Naive thymus-derived CD8-positive, alpha-beta T cell (primary cell): ENCODE measurements around the gene SH2D3C. TPM values are rescaled to one million over a fixed set of nuclear protein-coding genes. Genes with fewer than 3 reads are reported as not detected.
"Not testable (repeated sequence)": the region's sequence is repeated elsewhere in the genome, so short reads cannot be mapped to it uniquely, and the experiment has no call there.

ENCODE experiments used
- ATAC-seq, 2 donors: fragments of 150-1000 bp; cut with Tn5 transposase in 1 of 2; sonication (Bioruptor Pico), chemical (Tn5 transposase) in 1 of 2; 1 replicate in 1 of 2; 2 replicates in 1 of 2; pipeline ENCODE4 v1.10.0; 2021; ENCODE audit warnings: mild to moderate bottlenecking in 2 of 2, moderate library complexity in 2 of 2
- POLR2A ChIA-PET: fragments of 350-600 bp; sonication (Branson Sonifier 250); formaldehyde crosslinking; loops from one replicate; lab custom pipeline; 2021; ENCODE audit warnings: antibody characterized with exemption; lab: Charles Lee
- DNase-seq, 10 donors: peaks; one replicate each; pipeline versions ENCODE4 v3.0.0 to v3.0.0-alpha.2; 2020 to 2022
- H3K27ac Mint-ChIP-seq, 10 donors: one replicate each; pipeline ENCODE4 v1.8.0; 2020 to 2022; ENCODE audit warnings: mild to moderate bottlenecking in 10 of 10, mixed read lengths in 10 of 10, moderate library complexity in 4 of 10, inconsistent platforms in 1 of 10
- H3K27me3 Mint-ChIP-seq, 5 donors: one replicate each; pipeline ENCODE4 v1.8.0; 2021 to 2022; ENCODE audit warnings: mixed read lengths in 5 of 5
- H3K36me3 Mint-ChIP-seq, 3 donors: one replicate each; pipeline ENCODE4 v1.8.0; 2020 to 2022; ENCODE audit warnings: mixed read lengths in 3 of 3, mild to moderate bottlenecking in 2 of 3, inconsistent platforms in 1 of 3
- H3K4me1 Mint-ChIP-seq, 4 donors: one replicate each; pipeline ENCODE4 v1.8.0; 2021 to 2022; ENCODE audit warnings: mixed read lengths in 4 of 4
- H3K4me3 Mint-ChIP-seq, 10 donors: one replicate each; pipeline ENCODE4 v1.8.0; 2020 to 2022; ENCODE audit warnings: mild to moderate bottlenecking in 10 of 10, mixed read lengths in 10 of 10, moderate library complexity in 6 of 10, inconsistent platforms in 1 of 10
- H3K9me3 Mint-ChIP-seq, 9 donors: one replicate each; pipeline ENCODE4 v1.8.0; 2020 to 2022; ENCODE audit warnings: mixed read lengths in 9 of 9, mild to moderate bottlenecking in 3 of 9, inconsistent platforms in 1 of 9, moderate library complexity in 1 of 9
- polyA plus RNA-seq, 3 donors: library from polyadenylated mRNA; unstranded; fragments of 300-500 nt; fragmentation: Illumina TruSeq; gene quantifications; one replicate each; pipeline ENCODE4 v1.2.3, GENCODE V29; 2021
- total RNA-seq, 8 experiments: library from RNA in 2 of 8; stranded (reverse) in 2 of 8; gene quantifications; one replicate each; pipeline ENCODE4 v1.2.3 and lab custom pipeline; 2021 to 2026

Gene SH2D3C
- total and polyA plus RNA-seq, 5 experiments from 2014 or later = 13.8 to 50.8 (median 42.8) TPM

DNA sequence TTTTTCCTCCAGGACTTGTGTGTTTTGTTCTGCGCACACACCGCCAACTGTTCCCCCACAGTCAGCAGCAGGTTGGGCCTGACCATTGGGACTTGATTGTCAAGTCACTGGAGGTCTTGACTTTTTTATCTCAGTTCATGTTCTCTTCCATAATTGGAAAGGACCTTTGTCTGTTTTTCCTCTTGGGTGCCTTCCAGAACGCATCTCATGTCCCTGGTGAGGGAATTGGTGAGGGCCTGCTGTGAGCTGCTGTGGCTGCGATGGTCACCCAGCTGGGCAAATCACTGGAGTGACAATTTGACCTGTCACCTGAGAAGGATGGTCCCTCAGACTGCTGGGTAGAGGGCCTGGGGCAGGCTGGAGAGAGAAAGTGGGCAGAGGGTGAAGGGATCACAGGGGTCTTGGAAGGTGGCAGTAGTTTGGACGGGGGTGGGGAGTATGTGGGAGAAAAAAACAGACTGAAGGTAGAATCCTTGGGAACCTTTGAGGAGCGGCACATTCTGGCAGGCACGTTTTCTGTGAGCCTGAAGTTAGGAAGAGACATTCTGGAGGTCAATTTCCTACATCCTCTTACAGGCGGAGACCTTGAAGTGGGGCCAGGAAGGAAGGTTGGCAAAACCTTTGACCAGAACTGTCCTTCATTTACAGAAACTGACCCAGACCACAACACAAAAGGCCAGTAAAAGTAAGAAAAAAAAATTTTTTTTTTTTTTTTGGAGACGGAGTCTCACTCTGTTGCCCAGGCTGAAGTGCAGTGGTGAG lies 11.8 kb upstream of the SH2D3C start:
- H3K4me3 Mint-ChIP-seq = peak overlapping the region in 1 of 10 donors; percentile 1
- H3K27ac Mint-ChIP-seq = peak overlapping the region in 7 of 10 donors; percentile 7 to 75 (median 68)
- ATAC-seq (no peak), DNase-seq (no peak)
- POLR2A ChIA-PET = interaction anchor here (0.8 kb wide), 1 partner anchor 14 kb away, joined by 3 read pairs; no protein-coding TSS in a partner anchor
- no peaks in the 10 kb centered on the region for H3K9me3 Mint-ChIP-seq
- no peaks in the 10 kb centered on the region for H3K27me3 Mint-ChIP-seq
- peaks cover 12 to 42% (median 29%) of the 10 kb centered on the region in 4 donors for H3K4me1 Mint-ChIP-seq
- H3K36me3 Mint-ChIP-seq = peaks cover 0 to 62% (median 8%) of the 10 kb centered on the region in 3 donors

DNA sequence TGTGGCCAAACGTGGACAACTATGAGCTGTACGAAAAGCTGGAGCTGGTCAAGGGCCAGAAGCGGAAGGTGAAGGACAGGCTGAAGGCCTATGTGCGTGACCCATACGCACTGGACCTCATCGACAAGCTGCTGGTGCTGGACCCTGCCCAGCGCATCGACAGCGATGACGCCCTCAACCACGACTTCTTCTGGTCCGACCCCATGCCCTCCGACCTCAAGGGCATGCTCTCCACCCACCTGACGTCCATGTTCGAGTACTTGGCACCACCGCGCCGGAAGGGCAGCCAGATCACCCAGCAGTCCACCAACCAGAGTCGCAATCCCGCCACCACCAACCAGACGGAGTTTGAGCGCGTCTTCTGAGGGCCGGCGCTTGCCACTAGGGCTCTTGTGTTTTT lies 10.7 kb upstream of the SH2D3C start:
- ATAC-seq = no peak
- Mint-ChIP-seq H3K36me3 (peaks cover 0 to 62% (median 8%) of the 10 kb centered on the region in 3 donors), H3K4me1 (peaks cover 14 to 49% (median 37%) of the 10 kb centered on the region in 4 donors), H3K4me3 (peak overlapping the region in 2 of 10 donors; percentile 40 to 63), H3K27ac (peak overlapping the region in 4 of 10 donors; percentile 25 to 59 (median 52)), H3K27me3 (no peaks in the 10 kb centered on the region), H3K9me3 (no peaks in the 10 kb centered on the region)
- POLR2A ChIA-PET = interaction anchor here (0.7 to 5.2 kb wide), 2 partner anchors 14 to 126 kb away, joined by 3 to 46 read pairs; partner anchors contain the start of gene FPGS
- DNase-seq = no peak

DNA sequence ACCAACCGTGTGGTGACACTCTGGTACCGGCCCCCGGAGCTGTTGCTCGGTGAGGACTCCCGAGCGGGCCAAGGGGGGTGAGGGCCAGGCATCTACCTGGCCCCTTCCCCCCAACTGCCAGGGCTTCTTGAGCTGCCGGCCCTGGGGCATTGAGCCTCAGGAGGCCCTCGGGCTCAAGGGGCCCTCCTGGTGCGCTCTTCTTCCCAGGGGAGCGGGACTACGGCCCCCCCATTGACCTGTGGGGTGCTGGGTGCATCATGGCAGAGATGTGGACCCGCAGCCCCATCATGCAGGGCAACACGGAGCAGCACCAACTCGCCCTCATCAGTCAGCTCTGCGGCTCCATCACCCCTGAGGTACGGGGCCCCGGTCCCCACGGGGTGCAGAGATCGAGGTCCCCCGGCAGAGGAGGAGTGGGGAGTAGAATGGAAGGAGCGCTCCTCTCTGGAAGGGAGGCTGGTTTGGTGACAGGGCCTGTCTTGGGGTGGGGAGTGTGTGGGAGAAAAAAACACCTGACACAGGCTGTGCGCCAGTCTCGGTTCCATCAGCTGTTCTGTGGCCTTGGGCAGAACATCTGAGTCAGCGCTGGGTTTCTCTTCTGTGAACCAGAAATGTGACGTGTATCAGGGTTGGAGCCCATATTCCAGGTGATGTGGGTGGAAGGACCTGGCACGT lies 10.0 kb upstream of the SH2D3C start:
- POLR2A ChIA-PET = interaction anchor here (0.9 to 5.2 kb wide), 5 partner anchors 12 to 81 kb away, joined by 4 to 46 read pairs (median 8); partner anchors contain the start of genes FPGS and TOR2A
- H3K27ac Mint-ChIP-seq = peak overlapping the region in 2 of 10 donors; percentile 55 to 62
- no peaks in the 10 kb centered on the region for H3K27me3 Mint-ChIP-seq
- ATAC-seq (no peak), DNase-seq (no peak)
- no peaks in the 10 kb centered on the region for H3K9me3 Mint-ChIP-seq
- peaks cover 20 to 56% (median 44%) of the 10 kb centered on the region in 4 donors for H3K4me1 Mint-ChIP-seq
- H3K36me3 Mint-ChIP-seq = peaks cover 0 to 62% (median 8%) of the 10 kb centered on the region in 3 donors
- H3K4me3 Mint-ChIP-seq = peak overlapping the region in 2 of 10 donors; percentile 26 to 63

DNA sequence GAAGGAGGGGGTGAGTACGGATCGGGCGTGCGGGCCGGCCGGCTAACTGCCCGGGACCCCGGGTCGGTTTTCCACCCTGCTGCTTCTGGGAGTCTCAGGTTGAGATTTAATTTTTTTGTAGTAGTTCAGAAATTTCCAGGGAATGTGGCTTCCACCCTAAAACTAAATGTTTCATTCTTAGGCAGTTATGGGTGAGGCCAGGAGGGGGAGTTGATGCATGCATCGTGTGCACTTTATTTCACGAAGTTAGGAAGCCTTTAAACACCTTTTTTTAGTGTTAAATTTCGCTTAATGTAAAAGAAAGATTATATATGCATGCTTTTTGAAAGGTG lies 8.3 kb upstream of the SH2D3C start:
- Mint-ChIP-seq H3K36me3 (peaks cover 0 to 51% (median 8%) of the 10 kb centered on the region in 3 donors), H3K9me3 (no peaks in the 10 kb centered on the region), H3K4me3 (peak overlapping the region; percentile 87 to 95 (median 90)), H3K27ac (peak overlapping the region; percentile 74 to 93 (median 89)), H3K27me3 (no peaks in the 10 kb centered on the region), H3K4me1 (peaks cover 27 to 65% (median 55%) of the 10 kb centered on the region in 4 donors)
- POLR2A ChIA-PET = interaction anchor here (0.5 to 5.2 kb wide), 13 partner anchors 10 to 241 kb away, joined by 3 to 46 read pairs (median 4); partner anchors contain the start of gene FPGS
- DNase-seq (peak in 1 of 10 donors; percentile 41), ATAC-seq (no peak)

DNA sequence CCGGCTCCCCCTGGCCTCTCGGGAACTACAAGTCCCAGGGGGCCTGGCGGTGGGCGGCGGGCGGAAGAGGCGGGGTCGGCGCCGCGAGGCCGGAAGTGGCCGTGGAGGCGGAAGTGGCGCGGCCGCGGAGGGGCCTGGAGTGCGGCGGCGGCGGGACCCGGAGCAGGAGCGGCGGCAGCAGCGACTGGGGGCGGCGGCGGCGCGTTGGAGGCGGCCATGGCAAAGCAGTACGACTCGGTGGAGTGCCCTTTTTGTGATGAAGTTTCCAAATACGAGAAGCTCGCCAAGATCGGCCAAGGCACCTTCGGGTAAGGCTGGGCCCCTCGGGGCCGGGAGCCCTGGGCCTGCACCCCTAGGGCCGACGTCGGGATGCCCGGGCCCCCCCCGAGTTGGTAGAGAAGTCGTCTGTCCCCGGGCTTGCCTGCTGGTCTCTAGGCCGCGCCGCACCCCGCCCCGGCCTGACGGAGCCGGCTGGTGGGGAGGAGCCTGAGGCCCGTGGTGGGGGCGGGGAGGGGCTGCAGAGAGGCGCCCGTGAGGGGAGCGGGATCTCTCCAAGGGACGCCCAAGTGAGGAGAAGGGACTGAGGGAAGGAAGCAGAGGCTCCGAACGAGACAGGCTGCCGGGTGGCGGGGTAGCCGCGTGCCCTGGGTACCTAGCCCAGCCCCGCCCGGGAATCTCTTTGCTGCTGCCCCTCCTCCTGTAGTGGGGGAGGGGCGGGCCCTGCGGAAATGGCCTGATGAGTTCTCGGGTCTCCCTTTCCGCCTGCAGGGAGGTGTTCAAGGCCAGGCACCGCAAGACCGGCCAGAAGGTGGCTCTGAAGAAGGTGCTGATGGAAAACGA lies 7.7 kb upstream of the SH2D3C start, which contains the start of gene CDK9:
Gene CDK9 (plus strand): TSS at position 102 of the 840 bp plus-strand sequence. CDS start 115 bp downstream, at position 217.
- Mint-ChIP-seq H3K9me3 (no peaks in the 10 kb centered on the region), H3K4me1 (peaks cover 29 to 71% (median 57%) of the 10 kb centered on the region in 4 donors), H3K27me3 (no peaks in the 10 kb centered on the region), H3K27ac (peak within 1 kb of the TSS; percentile 93 to 99 (median 97)), H3K4me3 (peak within 1 kb of the TSS; percentile 87 to 95 (median 90)), H3K36me3 (peaks cover 0 to 46% (median 8%) of the 10 kb centered on the region in 3 donors)
- POLR2A ChIA-PET = interaction anchor here (0.5 to 9.1 kb wide), 29 partner anchors 10 to 374 kb away, joined by 3 to 237 read pairs (median 4); partner anchors contain the start of genes BBLN, FPGS, PTRH1 and ST6GALNAC4
- peak; percentile 55 to 68 for ATAC-seq
- DNase-seq = peak; percentile 86 to 96 (median 94)

DNA sequence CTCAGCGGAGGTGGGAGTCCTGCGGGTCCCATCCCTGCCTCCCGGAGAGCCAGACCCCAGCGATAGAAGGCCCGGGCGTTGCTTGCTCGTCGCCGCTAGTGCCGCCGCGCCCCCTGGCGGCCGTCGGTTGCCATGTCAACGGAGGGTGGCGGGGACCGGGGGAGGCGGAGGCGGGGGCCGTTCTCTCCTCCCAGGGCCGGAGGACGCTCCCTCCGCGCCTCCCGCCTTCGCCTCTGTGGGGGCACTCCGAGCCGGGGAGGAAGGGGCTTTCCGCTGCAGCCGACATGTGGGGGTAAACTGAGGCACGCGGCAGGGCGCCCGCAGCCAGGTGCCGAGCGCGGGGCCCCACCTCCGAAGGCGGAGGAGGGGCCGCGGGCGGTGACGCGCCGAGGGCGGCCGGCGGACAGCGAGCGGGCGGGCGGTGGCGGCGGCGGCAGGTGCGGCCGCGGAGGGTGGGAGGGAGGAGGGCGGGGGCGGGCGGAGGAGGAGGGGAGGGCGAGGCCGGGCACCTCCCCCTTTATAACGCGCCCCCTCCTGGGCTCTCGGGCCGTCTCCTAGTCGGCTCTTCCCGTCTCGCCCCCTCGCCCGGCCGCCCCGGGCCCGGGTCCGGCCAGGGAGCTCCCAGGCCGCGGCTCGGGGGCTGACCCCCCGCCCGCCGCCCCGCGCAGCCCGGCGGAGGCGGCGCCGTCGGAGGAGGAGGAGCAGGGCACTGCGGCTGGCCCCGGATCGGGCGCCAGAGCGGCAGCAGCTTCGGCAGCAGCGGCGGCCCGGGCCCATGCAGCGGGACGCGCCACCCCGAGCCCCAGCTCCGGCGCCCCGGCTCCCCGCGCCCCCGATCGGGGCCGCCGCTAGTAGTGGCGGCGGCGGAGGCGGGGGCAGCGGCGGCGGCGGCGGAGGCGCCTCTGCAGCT lies 6.8 kb upstream of the SH2D3C start:
- H3K4me3 Mint-ChIP-seq = peak overlapping the region; percentile 71 to 92 (median 88)
- H3K27me3 Mint-ChIP-seq = no peaks in the 10 kb centered on the region
- H3K36me3 Mint-ChIP-seq = peaks cover 0 to 38% (median 5%) of the 10 kb centered on the region in 3 donors
- POLR2A ChIA-PET = interaction anchor here (0.6 to 9.1 kb wide), 31 partner anchors 10 to 375 kb away, joined by 3 to 237 read pairs (median 4); partner anchors contain the start of genes BBLN, FPGS, PTRH1 and ST6GALNAC4
- H3K9me3 Mint-ChIP-seq = no peaks in the 10 kb centered on the region
- peak overlapping the region; percentile 93 to 99 (median 97) for H3K27ac Mint-ChIP-seq
- peaks cover 29 to 74% (median 60%) of the 10 kb centered on the region in 4 donors for H3K4me1 Mint-ChIP-seq
- ATAC-seq = peak; percentile 54 to 56
- DNase-seq = peak; percentile 84 to 95 (median 91)

DNA sequence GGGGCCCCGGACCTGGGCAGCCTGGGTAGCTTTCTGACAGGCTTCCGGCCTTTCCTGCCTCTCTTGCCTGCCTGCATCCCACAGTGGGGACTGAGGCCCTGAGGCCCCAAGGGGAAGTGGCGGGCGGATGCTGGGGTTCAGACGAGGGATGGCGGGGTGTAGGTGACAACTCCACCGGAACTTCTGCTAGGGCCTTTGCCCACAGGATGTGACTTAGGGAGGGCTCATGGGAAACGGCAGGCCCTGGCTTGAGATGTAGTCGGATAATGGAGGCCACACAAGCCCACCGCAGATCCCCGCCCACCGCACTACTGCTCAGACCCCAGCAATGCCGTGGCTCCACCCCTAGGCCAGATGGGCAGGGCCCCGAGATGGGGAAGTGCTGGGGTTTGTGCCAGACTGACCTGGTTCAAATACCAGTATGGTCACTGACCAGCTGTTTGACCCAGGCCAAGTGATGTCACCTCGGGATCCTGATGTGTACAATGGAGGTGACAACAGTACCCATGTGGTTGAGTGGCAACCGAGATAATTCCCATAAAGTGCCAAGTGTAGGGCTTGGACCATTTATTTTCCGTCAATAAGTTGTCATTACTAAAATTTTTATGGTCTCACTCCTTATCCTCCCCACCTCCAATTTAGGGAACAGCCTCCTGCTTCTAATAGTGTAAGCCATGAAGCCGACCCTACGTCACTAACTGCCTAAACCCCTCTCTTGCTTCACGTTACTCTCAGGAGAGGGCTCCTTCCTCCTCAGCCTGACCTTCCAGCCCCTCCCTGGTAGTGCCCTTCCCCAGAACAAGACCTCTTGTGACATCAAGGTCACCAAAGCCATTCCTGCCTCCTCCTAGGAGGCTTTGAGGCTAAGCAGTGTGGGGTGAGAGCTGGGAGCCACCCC lies 4.9 kb upstream of the SH2D3C start:
- POLR2A ChIA-PET = interaction anchor here (1.0 to 9.1 kb wide), 12 partner anchors 8 to 170 kb away, joined by 3 to 237 read pairs (median 14); partner anchors contain the start of genes ST6GALNAC4 and TOR2A
- ATAC-seq (peak; percentile 18 to 39), DNase-seq (peak; percentile 33 to 87 (median 73))
- H3K4me1 Mint-ChIP-seq = peaks cover 26 to 77% (median 67%) of the 10 kb centered on the region in 4 donors
- H3K36me3 Mint-ChIP-seq = peaks cover 0 to 20% (median 2%) of the 10 kb centered on the region in 3 donors
- H3K9me3 Mint-ChIP-seq = no peaks in the 10 kb centered on the region
- H3K27ac Mint-ChIP-seq = peak overlapping the region; percentile 93 to 99 (median 97)
- H3K4me3 Mint-ChIP-seq = peak overlapping the region; percentile 50 to 90 (median 80)
- H3K27me3 Mint-ChIP-seq = no peaks in the 10 kb centered on the region

DNA sequence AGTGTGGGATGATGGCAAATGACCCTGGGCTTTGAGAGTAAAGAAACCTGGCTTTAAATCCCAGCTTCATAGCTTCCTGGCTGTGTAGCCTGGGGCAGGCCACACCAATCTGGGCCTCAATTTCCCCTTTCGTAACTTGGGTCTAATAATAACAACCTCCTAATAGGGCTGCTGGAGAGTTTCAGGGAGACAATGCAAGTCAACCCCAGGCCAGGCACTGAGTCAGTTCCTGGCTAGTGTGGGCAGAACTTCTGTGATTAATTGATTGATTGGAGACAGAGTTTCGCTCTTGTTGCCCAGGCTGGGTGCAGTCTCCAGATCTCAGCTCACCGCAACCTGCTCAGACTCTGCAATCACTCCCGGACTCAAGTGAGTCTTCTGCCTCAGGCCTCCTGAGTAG lies 3.3 kb upstream of the SH2D3C start:
- H3K4me1 Mint-ChIP-seq = peaks cover 29 to 73% (median 60%) of the 10 kb centered on the region in 4 donors
- no peak for ATAC-seq
- POLR2A ChIA-PET = interaction anchor here (0.9 to 9.1 kb wide), 3 partner anchors 15 to 46 kb away, joined by 5 to 237 read pairs (median 54); partner anchors contain the start of gene TOR2A

DNA sequence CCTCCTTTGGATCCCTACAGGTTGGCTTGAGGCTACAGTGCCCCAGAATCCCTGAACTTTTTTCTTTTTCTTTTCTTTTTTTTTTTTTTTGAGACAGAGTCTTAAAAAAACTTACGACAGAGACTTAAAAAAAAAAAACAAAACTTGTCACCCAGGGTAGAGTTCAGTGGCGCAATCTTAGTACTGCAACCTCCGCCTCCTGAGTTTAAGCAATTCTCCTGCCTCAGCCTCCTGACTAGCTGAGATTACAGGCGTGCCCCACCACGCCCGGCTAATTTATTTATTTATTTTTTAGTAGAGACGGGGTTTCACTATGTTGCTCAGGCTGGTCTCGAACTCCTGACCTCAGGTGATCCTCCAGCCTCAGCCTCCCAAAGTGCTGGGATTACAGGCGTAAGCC lies 2.4 kb upstream of the SH2D3C start:
- ATAC-seq, H3K36me3 Mint-ChIP-seq, H3K27me3 Mint-ChIP-seq, H3K9me3 Mint-ChIP-seq: not testable (repeated sequence)
- H3K27ac Mint-ChIP-seq = peak overlapping the region; percentile 86 to 99 (median 94)
- H3K4me1 Mint-ChIP-seq = peaks cover 31 to 77% (median 63%) of the 10 kb centered on the region in 4 donors
- peak in 1 of 10 donors; percentile 38 for DNase-seq
- H3K4me3 Mint-ChIP-seq = peak overlapping the region in 6 of 10 donors; percentile 11 to 100 (median 52)
- POLR2A ChIA-PET = interaction anchor here (0.6 to 9.1 kb wide), 8 partner anchors 15 to 851 kb away, joined by 3 to 237 read pairs (median 6); partner anchors contain the start of gene TOR2A

More for the DNA sequence above, 3.3 kb upstream of the SH2D3C start:
- Mint-ChIP-seq H3K27me3 (no peaks in the 10 kb centered on the region), H3K36me3 (peaks cover 0 to 5% (median 4%) of the 10 kb centered on the region in 3 donors), H3K4me3 (peak overlapping the region in 7 of 10 donors; percentile 20 to 62 (median 26)), H3K9me3 (no peaks in the 10 kb centered on the region), H3K27ac (peak overlapping the region; percentile 81 to 99 (median 91))
- no peak for DNase-seq
